HEK293 (cell line): Measurements from ENCODE around the gene TNNC1.

ENCODE experiments used
- CTCF ChIA-PET: fragments of 350-600 bp; formaldehyde crosslinking; extraction: SDS; loops from one replicate; lab custom pipeline; 2021; ENCODE audit warnings: antibody characterized with exemption; lab: Yijun Ruan, JAX
- POLR2A ChIA-PET: fragments of 300-600 bp; formaldehyde crosslinking; extraction: SDS; loops from one replicate; lab custom pipeline; 2020; ENCODE audit warnings: antibody characterized with exemption, inconsistent platforms; lab: Yijun Ruan, JAX
- H3K27ac ChIP-seq: fragments of 200-500 bp; sonication (Bioruptor generic); 2 replicates; pipeline ENCODE4 v1.5.1; 2014; ENCODE audit warnings: low read depth, low read length, control low read depth, inconsistent platforms; ENCODE audit errors: extremely low read depth
- H3K36me3 ChIP-seq, 2 experiments: fragments of 200-500 bp in 1 of 2; sonication (Bioruptor generic) in 1 of 2; 1 replicate in 1 of 2; 2 replicates in 1 of 2; pipeline ENCODE4 v1.5.1; 2014 to 2017; ENCODE audit warnings: inconsistent platforms in 2 of 2, low read length in 2 of 2; ENCODE audit not compliant: control insufficient read depth in 2 of 2, insufficient read depth in 1 of 2
- H3K4me1 ChIP-seq: fragments of 200-500 bp; sonication (Bioruptor generic); 2 replicates; pipeline ENCODE4 v1.5.1; 2014; ENCODE audit warnings: mild to moderate bottlenecking, low read length, inconsistent platforms; ENCODE audit not compliant: control insufficient read depth, insufficient read depth
- H3K4me3 ChIP-seq: 2 replicates; pipeline ENCODE4 v1.5.1; 2011; ENCODE audit warnings: low read depth, mild to moderate bottlenecking, control low read depth, low read length, moderate library complexity
- H3K9me3 ChIP-seq: fragments of 200-500 bp; sonication (Bioruptor generic); 2 replicates; pipeline ENCODE4 v1.5.1; 2014; ENCODE audit warnings: low read depth, low read length, inconsistent platforms; ENCODE audit not compliant: control insufficient read depth, insufficient read depth
- BCL11B ChIP-seq: fragments of 450-650 bp; formaldehyde crosslinking; IDR thresholded peaks from 2 replicates; pipeline ENCODE4 v1.5.1; 2016; ENCODE audit warnings: low read depth, missing biosample characterization, missing genetic modification characterization
- KLF1 ChIP-seq: fragments of 450-650 bp; formaldehyde crosslinking; IDR thresholded peaks from 2 replicates; pipeline ENCODE4 v1.5.1; 2016; ENCODE audit warnings: missing biosample characterization, missing genetic modification characterization
- KLF8 ChIP-seq: fragments of 450-650 bp; formaldehyde crosslinking; IDR thresholded peaks from 2 replicates; pipeline ENCODE4 v1.5.1; 2016; ENCODE audit warnings: missing biosample characterization, missing genetic modification characterization
- OVOL3 ChIP-seq: fragments of 450-650 bp; formaldehyde crosslinking; IDR thresholded peaks from 2 replicates; pipeline ENCODE4 v1.5.1; 2016; ENCODE audit warnings: missing biosample characterization, missing genetic modification characterization
- PRDM10 ChIP-seq: fragments of 450-650 bp; formaldehyde crosslinking; IDR thresholded peaks from 2 replicates; pipeline ENCODE4 v1.5.1; 2016; ENCODE audit warnings: missing biosample characterization, missing genetic modification characterization
- REPIN1 ChIP-seq: fragments of 450-650 bp; formaldehyde crosslinking; IDR thresholded peaks from 2 replicates; pipeline ENCODE4 v1.5.1; 2017; ENCODE audit warnings: missing biosample characterization, missing genetic modification characterization, low read depth
- ZBTB20 ChIP-seq: fragments of 450-650 bp; formaldehyde crosslinking; IDR thresholded peaks from 2 replicates; pipeline ENCODE4 v1.5.1; 2016; ENCODE audit warnings: missing biosample characterization, missing genetic modification characterization
- ZBTB48 ChIP-seq: fragments of 450-650 bp; formaldehyde crosslinking; IDR thresholded peaks from 2 replicates; pipeline ENCODE4 v1.5.1; 2016; ENCODE audit warnings: missing biosample characterization, missing genetic modification characterization
- ZNF10 ChIP-seq: fragments of 450-650 bp; formaldehyde crosslinking; IDR thresholded peaks from 2 replicates; pipeline ENCODE4 v1.5.1; 2017; ENCODE audit warnings: missing biosample characterization, missing genetic modification characterization
- ZNF2 ChIP-seq: fragments of 450-650 bp; formaldehyde crosslinking; IDR thresholded peaks from 2 replicates; pipeline ENCODE4 v1.5.1; 2016; ENCODE audit warnings: missing biosample characterization, missing genetic modification characterization
- ZNF239 ChIP-seq: fragments of 450-650 bp; formaldehyde crosslinking; IDR thresholded peaks from 2 replicates; pipeline ENCODE4 v1.5.1; 2016; ENCODE audit warnings: missing biosample characterization, missing genetic modification characterization
- ZNF311 ChIP-seq: fragments of 450-650 bp; formaldehyde crosslinking; IDR thresholded peaks from 2 replicates; pipeline ENCODE4 v1.5.1; 2017; ENCODE audit warnings: missing biosample characterization, missing genetic modification characterization, borderline replicate concordance
- ZNF394 ChIP-seq: fragments of 450-650 bp; formaldehyde crosslinking; IDR thresholded peaks from 2 replicates; pipeline ENCODE4 v1.5.1; 2016; ENCODE audit warnings: missing biosample characterization, missing genetic modification characterization, mild to moderate bottlenecking, moderate library complexity, borderline replicate concordance
- ZNF510 ChIP-seq: fragments of 450-650 bp; formaldehyde crosslinking; IDR thresholded peaks from 2 replicates; pipeline ENCODE4 v1.5.1; 2018; ENCODE audit warnings: mild to moderate bottlenecking, missing genetic modification characterization, missing biosample characterization; ENCODE audit not compliant: insufficient replicate concordance
- ZNF513 ChIP-seq: fragments of 450-650 bp; IDR thresholded peaks from 2 replicates; pipeline ENCODE4 v1.5.1; 2018; ENCODE audit warnings: missing biosample characterization, missing genetic modification characterization
- ZNF580 ChIP-seq: fragments of 450-650 bp; formaldehyde crosslinking; IDR thresholded peaks from 2 replicates; pipeline ENCODE4 v1.5.1; 2016; ENCODE audit warnings: missing biosample characterization, missing genetic modification characterization
- ZNF623 ChIP-seq: fragments of 450-650 bp; formaldehyde crosslinking; IDR thresholded peaks from 2 replicates; pipeline ENCODE4 v1.5.1; 2016; ENCODE audit warnings: missing biosample characterization, missing genetic modification characterization
- ZNF645 ChIP-seq: fragments of 450-650 bp; formaldehyde crosslinking; IDR thresholded peaks from 2 replicates; pipeline ENCODE4; 2016; ENCODE audit warnings: missing biosample characterization, missing genetic modification characterization
- ZNF658 ChIP-seq: fragments of 450-650 bp; formaldehyde crosslinking; IDR thresholded peaks from 2 replicates; pipeline ENCODE4; 2016; ENCODE audit warnings: missing biosample characterization, missing genetic modification characterization
- ZNF768 ChIP-seq: fragments of 450-650 bp; formaldehyde crosslinking; IDR thresholded peaks from 2 replicates; pipeline ENCODE4 v1.5.1; 2018; ENCODE audit warnings: missing biosample characterization, mild to moderate bottlenecking, missing genetic modification characterization

TNNC1 gene

GRCh38 chr3:52483577-52484381 is 29.9 kb upstream of the TNNC1 start:
- H3K9me3 ChIP-seq, result no peaks in the 10 kb centered on the region
- H3K4me1 ChIP-seq, result no peaks in the 10 kb centered on the region
- TF ChIP-seq ZNF394 (tag by site-specific recombination) (no peak), PRDM10 (tag by site-specific recombination) (no peak), KLF8 (tag by site-specific recombination) (no peak), ZBTB20 (tag by site-specific recombination) (no peak), ZNF658 (tag by site-specific recombination) (no peak), ZNF645 (tag by site-specific recombination) (no peak), ZNF768 (tag by site-specific recombination) (no peak), REPIN1 (tag by site-specific recombination) (no peak), ZNF239 (tag by site-specific recombination) (no peak), ZNF510 (tag by site-specific recombination) (no peak), KLF1 (tag by site-specific recombination) (no peak), ZNF623 (no peak), BCL11B (no peak), ZNF10 (no peak), OVOL3 (tag by site-specific recombination) (no peak), ZNF513 (tag by site-specific recombination) (no peak), ZNF311 (tag by site-specific recombination) (no peak), ZBTB48 (tag by site-specific recombination) (no peak), ZNF580 (tag by site-specific recombination) (no peak), ZNF2 (no peak)
- ChIA-PET POLR2A (no interaction called here), CTCF (no interaction called here)
- H3K27ac ChIP-seq, result no peak overlapping the region
- H3K36me3 ChIP-seq, result peaks cover 4 to 93% of the 10 kb centered on the region in 2 experiments; a peak in 1 of 3 replicates
- no peak overlapping the region for H3K4me3 ChIP-seq
